HepG2 (cell line): Measurements from ENCODE around the gene CCDC57. TPM values are rescaled to one million over a fixed set of nuclear protein-coding genes. Genes with fewer than 3 reads are reported as not detected.

Experiments
- BRCA1 ChIP-seq: sonication (generic); formaldehyde crosslinking; IDR thresholded peaks from 2 replicates; pipeline ENCODE4 v1.4.0; 2020; ENCODE audit warnings: missing genetic modification reagents
- CCAR2 ChIP-seq: fragments of 200-400 bp; formaldehyde crosslinking; optimal IDR thresholded peaks from 2 replicates; pipeline ENCODE3; 2018; ENCODE audit warnings: low read depth, mild to moderate bottlenecking, low read length, moderate library complexity
- KMT2A ChIP-seq: sonication (generic); formaldehyde crosslinking; IDR thresholded peaks from 2 replicates; pipeline ENCODE4 v1.4.0; 2020; ENCODE audit warnings: missing genetic modification reagents
- NFE2L2 ChIP-seq: fragments of 150-350 bp; IDR thresholded peaks from 2 replicates; pipeline ENCODE4 v1.6.1; 2014; ENCODE audit warnings: low read length
- NFKBIZ ChIP-seq: IDR thresholded peaks from 2 replicates; pipeline ENCODE4 v1.6.1; 2018; ENCODE audit warnings: missing genetic modification reagents, missing compliant biosample characterization
- PHF21A ChIP-seq: sonication (generic); formaldehyde crosslinking; IDR thresholded peaks from 2 replicates; pipeline ENCODE4 v1.5.0; 2020; ENCODE audit warnings: mild to moderate bottlenecking, missing genetic modification reagents
- RNF2 ChIP-seq: fragments of 450-650 bp; conservative IDR thresholded peaks from 2 replicates; pipeline ENCODE4 v1.6.1; 2016; ENCODE audit warnings: low read depth
- SAFB2 ChIP-seq: sonication (generic); formaldehyde crosslinking; IDR thresholded peaks from 2 replicates; pipeline ENCODE4 v1.5.1; 2020; ENCODE audit warnings: missing genetic modification reagents, low read depth, mild to moderate bottlenecking, borderline replicate concordance
- ZFP36L1 ChIP-seq: sonication (generic); formaldehyde crosslinking; IDR thresholded peaks from 2 replicates; pipeline ENCODE4 v1.8.0; 2022; ENCODE audit warnings: mild to moderate bottlenecking, missing genetic modification reagents, moderate library complexity
- ZNF124 ChIP-seq: sonication (generic); formaldehyde crosslinking; IDR thresholded peaks from 2 replicates; pipeline ENCODE4 v1.4.0; 2020; ENCODE audit warnings: missing genetic modification reagents
- ZNF33A ChIP-seq: sonication (generic); formaldehyde crosslinking; IDR thresholded peaks from 2 replicates; pipeline ENCODE4 v1.5.1; 2020; ENCODE audit warnings: missing genetic modification reagents, mild to moderate bottlenecking, moderate library complexity, borderline replicate concordance
- ZNF34 ChIP-seq: sonication (generic); formaldehyde crosslinking; IDR thresholded peaks from 2 replicates; pipeline ENCODE4 v1.4.0; 2020; ENCODE audit warnings: mild to moderate bottlenecking, missing genetic modification reagents, borderline replicate concordance
- ZNF343 ChIP-seq: sonication (generic); formaldehyde crosslinking; IDR thresholded peaks from 2 replicates; pipeline ENCODE4 v1.4.0; 2020; ENCODE audit warnings: mild to moderate bottlenecking, missing genetic modification reagents
- ZNF558 ChIP-seq: sonication (generic); formaldehyde crosslinking; IDR thresholded peaks from 2 replicates; pipeline ENCODE4 v1.9.0; 2022; ENCODE audit warnings: mild to moderate bottlenecking, missing genetic modification reagents, borderline replicate concordance
- ZNF577 ChIP-seq: sonication (generic); formaldehyde crosslinking; IDR thresholded peaks from 2 replicates; pipeline ENCODE4 v1.4.0; 2020; ENCODE audit warnings: mild to moderate bottlenecking, low read depth, missing genetic modification reagents, borderline replicate concordance
- ZNF713 ChIP-seq: sonication (generic); formaldehyde crosslinking; IDR thresholded peaks from 2 replicates; pipeline ENCODE4 v1.4.0; 2020; ENCODE audit warnings: mild to moderate bottlenecking, missing genetic modification reagents
- polyA plus RNA-seq, 8 experiments: library from polyadenylated mRNA; depleted of rRNA in 3 of 8; stranded (reverse) in 7 of 8; unstranded in 1 of 8; fragments of >200 nt; fragmentation: Illumina TruSeq in 4 of 8; extraction: Trizol in 4 of 8; gene quantifications; 2 replicates each; pipeline versions ENCODE4 v1.2.1 to v1.2.3, GENCODE V29; 2011 to 2016; ENCODE audit warnings: low read depth in 4 of 8, missing spikeins in 1 of 8, mixed read lengths in 1 of 8; ENCODE audit not compliant: insufficient read depth in 1 of 8
- total RNA-seq, 5 experiments: library from RNA; depleted of rRNA; stranded (reverse); fragments of >200 nt; fragmentation: Illumina TruSeq; extraction: Trizol; gene quantifications; 2 replicates each; pipeline ENCODE4 v1.2.3, GENCODE V29; 2016; ENCODE audit warnings: low read depth in 1 of 5
- TF ChIP-seq, protein P1 (sequence below): sonication (generic); formaldehyde crosslinking; IDR thresholded peaks from 2 replicates; pipeline ENCODE4 v1.9.0; 2021; ENCODE audit warnings: missing genetic modification reagents, borderline replicate concordance
- TF ChIP-seq, protein P2 (sequence below): IDR thresholded peaks from 2 replicates; pipeline ENCODE4 v1.6.1; 2016; ENCODE audit warnings: low read depth, missing genetic modification reagents, missing compliant biosample characterization
- TF ChIP-seq, protein P3 (sequence below), 2 experiments: fragments of 450-650 bp in 1 of 2; sonication (generic) in 1 of 2; formaldehyde crosslinking; IDR thresholded peaks; 2 replicates each; pipeline versions ENCODE4 v1.5.0 to v1.8.0; 2020 to 2022; ENCODE audit warnings: mild to moderate bottlenecking in 1 of 2, missing genetic modification reagents in 1 of 2
- TF ChIP-seq, protein P4 (sequence below): sonication (generic); formaldehyde crosslinking; IDR thresholded peaks from 2 replicates; pipeline ENCODE4 v1.4.0; 2020; ENCODE audit warnings: missing genetic modification reagents, borderline replicate concordance

CCDC57 gene
- total and polyA plus RNA-seq, 2 of the 13 experiments (the other 11 are each of a cell fraction or from before 2014, with no cell fraction given): 59.3 to 59.9 TPM

DNA sequence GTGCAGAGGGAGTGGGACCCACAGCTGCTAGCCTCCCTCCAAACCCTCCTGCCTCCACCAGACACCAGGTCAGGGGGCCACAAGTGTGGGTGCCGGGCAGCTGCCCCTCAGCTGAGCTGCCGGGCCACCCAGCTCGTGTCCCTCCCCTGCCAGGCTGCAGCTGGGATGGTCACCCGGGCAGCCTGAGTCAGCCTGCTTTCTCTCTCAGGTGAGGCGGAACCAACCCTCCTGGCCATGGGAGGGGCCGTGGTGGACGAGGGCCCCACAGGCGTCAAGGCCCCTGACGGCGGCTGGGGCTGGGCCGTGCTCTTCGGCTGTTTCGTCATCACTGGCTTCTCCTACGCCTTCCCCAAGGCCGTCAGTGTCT is 23.1 kb upstream of the CCDC57 start (continued):
- no peak for TF ChIP-seq ZNF124
- no peak for TF ChIP-seq ZNF713 (CRISPR knock-in tag)
- TF ChIP-seq ZNF558: 0 out of 2 replicates have a peak, but pooled peaks have one; percentile 11
- TF ChIP-seq KMT2A (CRISPR knock-in tag): peak; percentile 28; the same call in 1 of the 2 replicates
- TF ChIP-seq ZFP36L1 (CRISPR knock-in tag): no peak
- TF ChIP-seq NFKBIZ (CRISPR knock-in tag): no peak
- TF ChIP-seq, protein P1, sequence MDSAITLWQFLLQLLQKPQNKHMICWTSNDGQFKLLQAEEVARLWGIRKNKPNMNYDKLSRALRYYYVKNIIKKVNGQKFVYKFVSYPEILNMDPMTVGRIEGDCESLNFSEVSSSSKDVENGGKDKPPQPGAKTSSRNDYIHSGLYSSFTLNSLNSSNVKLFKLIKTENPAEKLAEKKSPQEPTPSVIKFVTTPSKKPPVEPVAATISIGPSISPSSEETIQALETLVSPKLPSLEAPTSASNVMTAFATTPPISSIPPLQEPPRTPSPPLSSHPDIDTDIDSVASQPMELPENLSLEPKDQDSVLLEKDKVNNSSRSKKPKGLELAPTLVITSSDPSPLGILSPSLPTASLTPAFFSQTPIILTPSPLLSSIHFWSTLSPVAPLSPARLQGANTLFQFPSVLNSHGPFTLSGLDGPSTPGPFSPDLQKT (CRISPR knock-in tag): no peak
- TF ChIP-seq SAFB2 (CRISPR knock-in tag): 0 out of 2 replicates have a peak, but pooled peaks have one; percentile 58
- TF ChIP-seq ZNF577 (CRISPR knock-in tag): 0 out of 2 replicates have a peak, but pooled peaks have one; percentile 50
- no peak for TF ChIP-seq NFE2L2
- TF ChIP-seq, protein P2, sequence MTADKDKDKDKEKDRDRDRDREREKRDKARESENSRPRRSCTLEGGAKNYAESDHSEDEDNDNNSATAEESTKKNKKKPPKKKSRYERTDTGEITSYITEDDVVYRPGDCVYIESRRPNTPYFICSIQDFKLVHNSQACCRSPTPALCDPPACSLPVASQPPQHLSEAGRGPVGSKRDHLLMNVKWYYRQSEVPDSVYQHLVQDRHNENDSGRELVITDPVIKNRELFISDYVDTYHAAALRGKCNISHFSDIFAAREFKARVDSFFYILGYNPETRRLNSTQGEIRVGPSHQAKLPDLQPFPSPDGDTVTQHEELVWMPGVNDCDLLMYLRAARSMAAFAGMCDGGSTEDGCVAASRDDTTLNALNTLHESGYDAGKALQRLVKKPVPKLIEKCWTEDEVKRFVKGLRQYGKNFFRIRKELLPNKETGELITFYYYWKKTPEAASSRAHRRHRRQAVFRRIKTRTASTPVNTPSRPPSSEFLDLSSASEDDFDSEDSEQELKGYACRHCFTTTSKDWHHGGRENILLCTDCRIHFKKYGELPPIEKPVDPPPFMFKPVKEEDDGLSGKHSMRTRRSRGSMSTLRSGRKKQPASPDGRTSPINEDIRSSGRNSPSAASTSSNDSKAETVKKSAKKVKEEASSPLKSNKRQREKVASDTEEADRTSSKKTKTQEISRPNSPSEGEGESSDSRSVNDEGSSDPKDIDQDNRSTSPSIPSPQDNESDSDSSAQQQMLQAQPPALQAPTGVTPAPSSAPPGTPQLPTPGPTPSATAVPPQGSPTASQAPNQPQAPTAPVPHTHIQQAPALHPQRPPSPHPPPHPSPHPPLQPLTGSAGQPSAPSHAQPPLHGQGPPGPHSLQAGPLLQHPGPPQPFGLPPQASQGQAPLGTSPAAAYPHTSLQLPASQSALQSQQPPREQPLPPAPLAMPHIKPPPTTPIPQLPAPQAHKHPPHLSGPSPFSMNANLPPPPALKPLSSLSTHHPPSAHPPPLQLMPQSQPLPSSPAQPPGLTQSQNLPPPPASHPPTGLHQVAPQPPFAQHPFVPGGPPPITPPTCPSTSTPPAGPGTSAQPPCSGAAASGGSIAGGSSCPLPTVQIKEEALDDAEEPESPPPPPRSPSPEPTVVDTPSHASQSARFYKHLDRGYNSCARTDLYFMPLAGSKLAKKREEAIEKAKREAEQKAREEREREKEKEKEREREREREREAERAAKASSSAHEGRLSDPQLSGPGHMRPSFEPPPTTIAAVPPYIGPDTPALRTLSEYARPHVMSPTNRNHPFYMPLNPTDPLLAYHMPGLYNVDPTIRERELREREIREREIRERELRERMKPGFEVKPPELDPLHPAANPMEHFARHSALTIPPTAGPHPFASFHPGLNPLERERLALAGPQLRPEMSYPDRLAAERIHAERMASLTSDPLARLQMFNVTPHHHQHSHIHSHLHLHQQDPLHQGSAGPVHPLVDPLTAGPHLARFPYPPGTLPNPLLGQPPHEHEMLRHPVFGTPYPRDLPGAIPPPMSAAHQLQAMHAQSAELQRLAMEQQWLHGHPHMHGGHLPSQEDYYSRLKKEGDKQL (CRISPR knock-in tag): no peak
- TF ChIP-seq, protein P3, sequence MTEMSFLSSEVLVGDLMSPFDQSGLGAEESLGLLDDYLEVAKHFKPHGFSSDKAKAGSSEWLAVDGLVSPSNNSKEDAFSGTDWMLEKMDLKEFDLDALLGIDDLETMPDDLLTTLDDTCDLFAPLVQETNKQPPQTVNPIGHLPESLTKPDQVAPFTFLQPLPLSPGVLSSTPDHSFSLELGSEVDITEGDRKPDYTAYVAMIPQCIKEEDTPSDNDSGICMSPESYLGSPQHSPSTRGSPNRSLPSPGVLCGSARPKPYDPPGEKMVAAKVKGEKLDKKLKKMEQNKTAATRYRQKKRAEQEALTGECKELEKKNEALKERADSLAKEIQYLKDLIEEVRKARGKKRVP (CRISPR knock-in tag; IDR thresholded peaks at IDR 0.05): no peak
- TF ChIP-seq, protein P4, sequence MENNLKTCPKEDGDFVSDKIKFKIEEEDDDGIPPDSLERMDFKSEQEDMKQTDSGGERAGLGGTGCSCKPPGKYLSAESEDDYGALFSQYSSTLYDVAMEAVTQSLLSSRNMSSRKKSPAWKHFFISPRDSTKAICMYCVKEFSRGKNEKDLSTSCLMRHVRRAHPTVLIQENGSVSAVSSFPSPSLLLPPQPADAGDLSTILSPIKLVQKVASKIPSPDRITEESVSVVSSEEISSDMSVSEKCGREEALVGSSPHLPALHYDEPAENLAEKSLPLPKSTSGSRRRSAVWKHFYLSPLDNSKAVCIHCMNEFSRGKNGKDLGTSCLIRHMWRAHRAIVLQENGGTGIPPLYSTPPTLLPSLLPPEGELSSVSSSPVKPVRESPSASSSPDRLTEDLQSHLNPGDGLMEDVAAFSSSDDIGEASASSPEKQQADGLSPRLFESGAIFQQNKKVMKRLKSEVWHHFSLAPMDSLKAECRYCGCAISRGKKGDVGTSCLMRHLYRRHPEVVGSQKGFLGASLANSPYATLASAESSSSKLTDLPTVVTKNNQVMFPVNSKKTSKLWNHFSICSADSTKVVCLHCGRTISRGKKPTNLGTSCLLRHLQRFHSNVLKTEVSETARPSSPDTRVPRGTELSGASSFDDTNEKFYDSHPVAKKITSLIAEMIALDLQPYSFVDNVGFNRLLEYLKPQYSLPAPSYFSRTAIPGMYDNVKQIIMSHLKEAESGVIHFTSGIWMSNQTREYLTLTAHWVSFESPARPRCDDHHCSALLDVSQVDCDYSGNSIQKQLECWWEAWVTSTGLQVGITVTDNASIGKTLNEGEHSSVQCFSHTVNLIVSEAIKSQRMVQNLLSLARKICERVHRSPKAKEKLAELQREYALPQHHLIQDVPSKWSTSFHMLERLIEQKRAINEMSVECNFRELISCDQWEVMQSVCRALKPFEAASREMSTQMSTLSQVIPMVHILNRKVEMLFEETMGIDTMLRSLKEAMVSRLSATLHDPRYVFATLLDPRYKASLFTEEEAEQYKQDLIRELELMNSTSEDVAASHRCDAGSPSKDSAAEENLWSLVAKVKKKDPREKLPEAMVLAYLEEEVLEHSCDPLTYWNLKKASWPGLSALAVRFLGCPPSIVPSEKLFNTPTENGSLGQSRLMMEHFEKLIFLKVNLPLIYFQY (CRISPR knock-in tag): no peak
- no peak for TF ChIP-seq BRCA1 (CRISPR knock-in tag)
- TF ChIP-seq ZNF33A (CRISPR knock-in tag): no peak
- TF ChIP-seq CCAR2: no peak
- no peak for TF ChIP-seq PHF21A (CRISPR knock-in tag)
- no peak for TF ChIP-seq RNF2
- TF ChIP-seq ZNF343 (CRISPR knock-in tag): no peak
- TF ChIP-seq ZNF34 (CRISPR knock-in tag): no peak
